Stomach (tissue), 9 donors: ENCODE data around the gene RBX1. TPM values are rescaled to one million over a fixed set of nuclear protein-coding genes. Genes with fewer than 3 reads are reported as not detected.

Source experiments
- DNase-seq, 2 donors: peaks; one replicate each; pipeline versions ENCODE4 v3.0.0 to v3.0.0-alpha.2; 2013 to 2019
- H3K27ac ChIP-seq, 5 donors: fragments of 200-600 bp in 4 of 5; sonication (generic) in 4 of 5; one replicate each; pipeline ENCODE4 v1.5.1; 2013 to 2019; ENCODE audit warnings: mild to moderate bottlenecking in 1 of 5, moderate library complexity in 1 of 5
- H3K27me3 ChIP-seq, 3 donors: fragments of 200-600 bp; sonication (generic); one replicate each; pipeline ENCODE4 v1.5.1; 2017 to 2019; ENCODE audit warnings: mixed run types in 1 of 3
- H3K36me3 ChIP-seq, 4 donors: fragments of 200-600 bp; sonication (generic); 1 replicate in 3 of 4; 2 replicates in 1 of 4; pipeline ENCODE4 v1.5.1; 2016 to 2019
- H3K4me1 ChIP-seq, 4 donors: fragments of 200-600 bp; sonication (generic); one replicate each; pipeline ENCODE4 v1.5.1; 2016 to 2019
- H3K4me3 ChIP-seq, 4 donors: fragments of 200-600 bp; sonication (generic) in 3 of 4; one replicate each; pipeline ENCODE4 v1.5.1; 2016 to 2019; ENCODE audit warnings: mild to moderate bottlenecking in 1 of 4
- H3K9me3 ChIP-seq, 4 donors: fragments of 200-600 bp; sonication (generic); one replicate each; pipeline ENCODE4 v1.5.1; 2016 to 2019
- CTCF ChIP-seq, 7 experiments: fragments of 450-650 bp in 4 of 7; fragments of 200-600 bp in 3 of 7; sonication (generic) in 3 of 7; IDR thresholded peaks; one replicate each; pipeline ENCODE4 v1.5.1; 2016 to 2019; ENCODE audit warnings: antibody characterized with exemption in 7 of 7, control low read depth in 2 of 7, mild to moderate bottlenecking in 1 of 7
- EP300 ChIP-seq: sonication (generic); formaldehyde crosslinking; IDR thresholded peaks from one replicate; pipeline ENCODE4 v1.6.1; 2017; ENCODE audit warnings: antibody characterized with exemption
- POLR2A ChIP-seq, 4 donors: fragments of 450-650 bp; IDR thresholded peaks; one replicate each; pipeline ENCODE4 v1.6.1; 2016; ENCODE audit warnings: antibody characterized with exemption in 4 of 4, control low read depth in 2 of 4, mild to moderate bottlenecking in 1 of 4, moderate library complexity in 1 of 4
- POLR2AphosphoS5 ChIP-seq, 3 donors: sonication (generic); formaldehyde crosslinking; IDR thresholded peaks; one replicate each; pipeline ENCODE4 v1.6.1; 2016; ENCODE audit warnings: antibody characterized with exemption in 3 of 3
- WGBS, 5 donors: extraction: QIAGEN DNeasy Blood & Tissue Kit in 3 of 5; methylation state at CpG; one replicate each; pipeline versions ENCODE4 v1.1.5 to v1.1.7; 2013 to 2018; 5-methylcytosine and 5-hydroxymethylcytosine counted together
- intact Hi-C: fragments of 100-400 bp; cut with DNase I; formaldehyde crosslinking; loops from one replicate; pipeline ENCODE4 v1.15.1; 2023; ENCODE audit warnings: low total_unique reads
- polyA plus RNA-seq, 3 donors: library from polyadenylated mRNA; stranded (reverse); fragments of 200-250 nt; gene quantifications; one replicate each; pipeline ENCODE4 v1.2.3, GENCODE V29; 2013
- total RNA-seq, 5 donors: library from RNA; depleted of rRNA; stranded (reverse); fragments of >200 nt; gene quantifications; one replicate each; pipeline versions ENCODE4 v1.1.0 to v1.2.3, GENCODE V29; 2014 to 2016
- donor health status: healthy with polysubstance abuse.
- donor health status: Bipolar disorder and iron deficiency.
- donor health status: healthy.

Gene RBX1
- total and polyA plus RNA-seq, 8 donors: 4.0 to 95.1 (median 53.5) TPM

- H3K27me3 ChIP-seq: no peaks in the 10 kb centered on the region
- DNase-seq: no peak
Measured at GRCh38 chr22:40953471-40953870, 2.3 kb downstream of the RBX1 start.

GRCh38 chr22:40954113-40954512 lies 2.9 kb downstream of the RBX1 start:
- H3K4me1 ChIP-seq: peaks cover 20 to 57% (median 34%) of the 10 kb centered on the region in 4 donors
- no peaks in the 10 kb centered on the region for H3K9me3 ChIP-seq
- no peaks in the 10 kb centered on the region for H3K27me3 ChIP-seq
- H3K4me3 ChIP-seq: no peak overlapping the region
- intact Hi-C loops: loop anchor here (5.0 kb wide), 1 partner anchor 138 kb away; the partner anchor contains the start of gene EP300
- peaks cover 6 to 55% (median 50%) of the 10 kb centered on the region in 4 donors for H3K36me3 ChIP-seq
- DNase-seq: no peak
- H3K27ac ChIP-seq: no peak overlapping the region
- WGBS, 5 donors: 67 to 82% (median 75%) methylated on average over 4 of the region's 4 CpGs
- TF ChIP-seq CTCF (IDR thresholded peaks at IDR 0.05): no peak
- no peak for TF ChIP-seq POLR2AphosphoS5 (IDR thresholded peaks at IDR 0.05)
- TF ChIP-seq POLR2A (IDR thresholded peaks at IDR 0.05): no peak
- no peak for TF ChIP-seq EP300

More at GRCh38 chr22:40953471-40953870, 2.3 kb downstream of the RBX1 start:
- no peak overlapping the region for H3K4me3 ChIP-seq
- H3K27ac ChIP-seq: no peak overlapping the region
- no peaks in the 10 kb centered on the region for H3K9me3 ChIP-seq
- intact Hi-C loops: loop anchor here (5.0 kb wide), 1 partner anchor 139 kb away; the partner anchor contains the start of gene EP300
- 52 to 69% (median 60%) methylated on average over 2 of the region's 2 CpGs for WGBS, 5 donors
- H3K36me3 ChIP-seq: peaks cover 6 to 49% (median 43%) of the 10 kb centered on the region in 4 donors
- no peak for TF ChIP-seq POLR2AphosphoS5 (IDR thresholded peaks at IDR 0.05)
- TF ChIP-seq CTCF (IDR thresholded peaks at IDR 0.05): no peak
- no peak for TF ChIP-seq POLR2A (IDR thresholded peaks at IDR 0.05)
- no peak for TF ChIP-seq EP300
- H3K4me1 ChIP-seq: peaks cover 17 to 51% (median 32%) of the 10 kb centered on the region in 4 donors

- DNase-seq: no peak
- Histone ChIP-seq H3K4me3 (no peak overlapping the region), H3K4me1 (peaks cover 20 to 58% (median 29%) of the 10 kb centered on the region in 4 donors), H3K27ac (no peak overlapping the region), H3K9me3 (no peaks in the 10 kb centered on the region), H3K36me3 (peaks cover 11 to 65% (median 61%) of the 10 kb centered on the region in 4 donors), H3K27me3 (no peaks in the 10 kb centered on the region)
- intact Hi-C loops: no loop called here
- WGBS, 5 donors: 71 to 81% (median 77%) methylated on average over 3 of the region's 3 CpGs
- TF ChIP-seq POLR2AphosphoS5 (IDR thresholded peaks at IDR 0.05) (no peak), CTCF (IDR thresholded peaks at IDR 0.05) (no peak), POLR2A (IDR thresholded peaks at IDR 0.05) (no peak), EP300 (no peak)
Measured at GRCh38 chr22:40955571-40955970, 4.4 kb downstream of the RBX1 start.

- intact Hi-C loops: no loop called here
- Histone ChIP-seq H3K36me3 (peaks cover 11 to 84% (median 81%) of the 10 kb centered on the region in 4 donors), H3K27me3 (no peaks in the 10 kb centered on the region), H3K27ac (no peak overlapping the region), H3K9me3 (no peaks in the 10 kb centered on the region), H3K4me1 (peaks cover 14 to 49% (median 21%) of the 10 kb centered on the region in 4 donors), H3K4me3 (no peak overlapping the region)
- no peak for DNase-seq
- TF ChIP-seq EP300: no peak
- no peak for TF ChIP-seq CTCF (IDR thresholded peaks at IDR 0.05)
- no peak for TF ChIP-seq POLR2A (IDR thresholded peaks at IDR 0.05)
- TF ChIP-seq POLR2AphosphoS5 (IDR thresholded peaks at IDR 0.05): no peak
- WGBS, 5 donors: 87 to 89% (median 89%) methylated on average over 7 of the region's 7 CpGs
Measured at GRCh38 chr22:40957601-40958000, 6.4 kb downstream of the RBX1 start.
